DND-41 (cell line): ENCODE measurements around the gene PLXNC1.

ENCODE experiments used
- EZH2 ChIP-seq: IDR thresholded peaks from 3 replicates; pipeline ENCODE4 v1.6.1; 2012; ENCODE audit warnings: borderline replicate concordance, low read depth, mild to moderate bottlenecking, moderate library complexity, low read length, inconsistent platforms; ENCODE audit not compliant: severe bottlenecking
- TF ChIP-seq, protein P1 (sequence below): IDR thresholded peaks from 2 replicates; pipeline ENCODE4 v1.5.1; 2012; ENCODE audit warnings: borderline replicate concordance, low read length, moderate library complexity, mild to moderate bottlenecking; ENCODE audit not compliant: poor library complexity, severe bottlenecking; ENCODE audit errors: extremely low read depth

DNA sequence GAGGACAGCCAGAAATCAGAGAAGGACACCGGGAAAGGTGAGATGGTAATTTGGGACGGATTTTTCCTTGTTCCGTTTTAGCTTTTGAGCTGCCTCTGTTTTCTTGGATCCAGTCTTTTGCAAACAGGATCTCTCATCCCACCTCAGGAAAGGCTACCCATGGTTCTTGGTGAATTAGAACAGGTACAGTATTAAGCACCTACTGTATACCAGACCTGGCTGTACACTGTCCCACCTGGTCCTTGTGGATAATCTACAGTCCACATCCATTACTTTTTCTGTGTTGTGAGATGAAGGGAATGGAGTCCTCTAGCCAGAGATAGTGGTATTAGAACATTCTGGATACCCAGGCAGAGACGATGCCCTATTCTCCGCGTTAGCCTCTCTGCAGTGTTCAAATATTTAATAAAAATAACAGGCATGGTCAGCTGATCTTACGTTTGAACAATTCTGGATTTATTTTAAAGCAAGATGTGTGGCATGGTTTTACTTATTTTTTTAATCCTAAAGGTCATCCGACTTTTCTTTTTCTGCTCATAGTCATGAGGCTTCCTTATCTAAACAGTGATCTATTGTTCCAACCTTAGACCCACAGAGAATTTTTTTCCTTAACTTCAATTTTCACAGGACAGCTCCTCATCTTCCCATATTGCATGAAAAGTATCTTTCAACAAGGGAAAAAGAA, 18.8 kb downstream of the PLXNC1 start:
- TF ChIP-seq EZH2 = no peak
- TF ChIP-seq, protein P1, sequence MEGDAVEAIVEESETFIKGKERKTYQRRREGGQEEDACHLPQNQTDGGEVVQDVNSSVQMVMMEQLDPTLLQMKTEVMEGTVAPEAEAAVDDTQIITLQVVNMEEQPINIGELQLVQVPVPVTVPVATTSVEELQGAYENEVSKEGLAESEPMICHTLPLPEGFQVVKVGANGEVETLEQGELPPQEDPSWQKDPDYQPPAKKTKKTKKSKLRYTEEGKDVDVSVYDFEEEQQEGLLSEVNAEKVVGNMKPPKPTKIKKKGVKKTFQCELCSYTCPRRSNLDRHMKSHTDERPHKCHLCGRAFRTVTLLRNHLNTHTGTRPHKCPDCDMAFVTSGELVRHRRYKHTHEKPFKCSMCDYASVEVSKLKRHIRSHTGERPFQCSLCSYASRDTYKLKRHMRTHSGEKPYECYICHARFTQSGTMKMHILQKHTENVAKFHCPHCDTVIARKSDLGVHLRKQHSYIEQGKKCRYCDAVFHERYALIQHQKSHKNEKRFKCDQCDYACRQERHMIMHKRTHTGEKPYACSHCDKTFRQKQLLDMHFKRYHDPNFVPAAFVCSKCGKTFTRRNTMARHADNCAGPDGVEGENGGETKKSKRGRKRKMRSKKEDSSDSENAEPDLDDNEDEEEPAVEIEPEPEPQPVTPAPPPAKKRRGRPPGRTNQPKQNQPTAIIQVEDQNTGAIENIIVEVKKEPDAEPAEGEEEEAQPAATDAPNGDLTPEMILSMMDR = no peak
